Right atrium auricular region (tissue), 2 donors: ENCODE results near the gene SEMA3A. TPM values are rescaled to one million over a fixed set of nuclear protein-coding genes. Genes with fewer than 3 reads are reported as not detected.

ENCODE experiments used
- DNase-seq: peaks from one replicate; pipeline ENCODE4 v3.0.0-alpha.2; 2019; ENCODE audit warnings: low spot score
- H3K27ac ChIP-seq, 2 donors: fragments of 200-600 bp; sonication (generic); 1 replicate in 1 of 2; 2 replicates in 1 of 2; pipeline ENCODE4 v1.5.1; 2016 to 2019
- H3K27me3 ChIP-seq, 2 donors: fragments of 200-600 bp; sonication (generic); one replicate each; pipeline versions ENCODE4 v1.5.1 to v1.6.0; 2017 to 2019
- H3K36me3 ChIP-seq: fragments of 200-600 bp; sonication (generic); one replicate; pipeline ENCODE4 v1.5.1; 2016
- H3K4me1 ChIP-seq, 2 donors: fragments of 200-600 bp; sonication (generic); one replicate each; pipeline versions ENCODE4 v1.5.1 to v1.6.0; 2017 to 2019
- H3K4me3 ChIP-seq, 2 donors: fragments of 200-600 bp; sonication (generic); 1 replicate in 1 of 2; 2 replicates in 1 of 2; pipeline ENCODE4 v1.5.1; 2017 to 2019; ENCODE audit warnings: mild to moderate bottlenecking in 1 of 2, moderate library complexity in 1 of 2
- H3K9me3 ChIP-seq, 2 donors: fragments of 200-600 bp; sonication (generic); one replicate each; pipeline ENCODE4 v1.5.1; 2019
- CTCF ChIP-seq, 2 donors: fragments of 200-600 bp; sonication (generic); IDR thresholded peaks; one replicate each; pipeline ENCODE4 v1.5.1; 2019; ENCODE audit warnings: antibody characterized with exemption in 2 of 2
- total RNA-seq, 2 donors: library from RNA; depleted of rRNA; stranded (reverse); fragments of >200 nt; gene quantifications; one replicate each; pipeline ENCODE4 v1.1.0, GENCODE V29; 2016

The SEMA3A gene
- total RNA-seq, 2 donors from 2014 or later: 3.6 to 6.1 TPM

GRCh38 chr7:84106291-84106690 is 88.3 kb downstream of the SEMA3A start:
- no peak for TF ChIP-seq CTCF (IDR thresholded peaks at IDR 0.05)
- Histone ChIP-seq H3K4me1 (peaks cover 0 to 2% of the 10 kb centered on the region in 2 donors), H3K27ac (no peak overlapping the region), H3K9me3 (no peaks in the 10 kb centered on the region), H3K4me3 (no peak overlapping the region), H3K36me3 (no peaks in the 10 kb centered on the region), H3K27me3 (no peaks in the 10 kb centered on the region)
- no peak for DNase-seq

GRCh38 chr7:84105586-84105985 is 89.0 kb downstream of the SEMA3A start:
- no peaks in the 10 kb centered on the region for H3K27me3 ChIP-seq
- no peak overlapping the region for H3K27ac ChIP-seq
- TF ChIP-seq CTCF (IDR thresholded peaks at IDR 0.05): no peak
- H3K4me3 ChIP-seq: no peak overlapping the region
- DNase-seq: no peak
- H3K36me3 ChIP-seq: no peaks in the 10 kb centered on the region
- H3K4me1 ChIP-seq: no peaks in the 10 kb centered on the region
- H3K9me3 ChIP-seq: no peaks in the 10 kb centered on the region

- no peak for DNase-seq
- H3K9me3 ChIP-seq: no peaks in the 10 kb centered on the region
- H3K27me3 ChIP-seq: no peaks in the 10 kb centered on the region
These were observed 89.8 kb downstream of the SEMA3A start for GRCh38 chr7:84104826-84105225.

GRCh38 chr7:84102213-84102612 is 92.4 kb downstream of the SEMA3A start:
- no peak overlapping the region for H3K27ac ChIP-seq
- no peak for DNase-seq
- no peaks in the 10 kb centered on the region for H3K27me3 ChIP-seq
- no peak overlapping the region for H3K4me3 ChIP-seq
- H3K36me3 ChIP-seq: no peaks in the 10 kb centered on the region
- H3K9me3 ChIP-seq: no peaks in the 10 kb centered on the region
- TF ChIP-seq CTCF (IDR thresholded peaks at IDR 0.05): no peak
- no peaks in the 10 kb centered on the region for H3K4me1 ChIP-seq

More at GRCh38 chr7:84104826-84105225, 89.8 kb downstream of the SEMA3A start:
- Histone ChIP-seq H3K27ac (no peak overlapping the region), H3K4me3 (no peak overlapping the region), H3K36me3 (no peaks in the 10 kb centered on the region), H3K4me1 (no peaks in the 10 kb centered on the region)
- TF ChIP-seq CTCF (IDR thresholded peaks at IDR 0.05): no peak

GRCh38 chr7:84100866-84101265 is 93.7 kb downstream of the SEMA3A start:
- H3K9me3 ChIP-seq: no peaks in the 10 kb centered on the region
- H3K27ac ChIP-seq: no peak overlapping the region
- no peaks in the 10 kb centered on the region for H3K36me3 ChIP-seq
- DNase-seq: no peak
- no peak overlapping the region for H3K4me3 ChIP-seq
- H3K27me3 ChIP-seq: no peaks in the 10 kb centered on the region
- TF ChIP-seq CTCF (IDR thresholded peaks at IDR 0.05): no peak
- H3K4me1 ChIP-seq: no peaks in the 10 kb centered on the region

- Histone ChIP-seq H3K27me3 (no peaks in the 10 kb centered on the region), H3K9me3 (no peaks in the 10 kb centered on the region), H3K4me3 (no peak overlapping the region), H3K36me3 (no peaks in the 10 kb centered on the region), H3K4me1 (peaks cover 0 to 5% of the 10 kb centered on the region in 2 donors), H3K27ac (no peak overlapping the region)
- no peak for DNase-seq
- TF ChIP-seq CTCF (IDR thresholded peaks at IDR 0.05): no peak
These were observed 98.6 kb downstream of the SEMA3A start for GRCh38 chr7:84095971-84096370.
